Neutrophil (primary cell): Measurements from ENCODE around the gene C9.
"Not testable (repeated sequence)": the region's sequence is repeated elsewhere in the genome, so short reads cannot be mapped to it uniquely, and the experiment has no call there.

ENCODE experiments used
- H3K27ac ChIP-seq: fragments of 200-600 bp; sonication (generic); 2 replicates; pipeline ENCODE4 v1.5.1; 2016; ENCODE audit warnings: mild to moderate bottlenecking, moderate library complexity
- H3K27me3 ChIP-seq: fragments of 200-600 bp; sonication (generic); 2 replicates; pipeline ENCODE4 v1.6.0; 2016; ENCODE audit warnings: mild to moderate bottlenecking
- H3K36me3 ChIP-seq: fragments of 200-600 bp; sonication (generic); 2 replicates; pipeline ENCODE4 v1.5.1; 2017
- H3K4me1 ChIP-seq, 2 experiments: fragments of 200-600 bp in 1 of 2; sonication (generic) in 1 of 2; 1 replicate in 1 of 2; 2 replicates in 1 of 2; pipeline versions ENCODE4 v1.5.1 to v1.6.1; 2013 to 2016; ENCODE audit warnings: low read depth in 1 of 2, low read length in 1 of 2, mild to moderate bottlenecking in 1 of 2, moderate library complexity in 1 of 2; ENCODE audit not compliant: control insufficient read depth in 1 of 2, insufficient read depth in 1 of 2
- H3K4me3 ChIP-seq, 2 experiments: fragments of 200-600 bp in 1 of 2; sonication (generic) in 1 of 2; 1 replicate in 1 of 2; 2 replicates in 1 of 2; pipeline ENCODE4 v1.5.1; 2013 to 2016; ENCODE audit warnings: low read depth in 1 of 2, low read length in 1 of 2, mild to moderate bottlenecking in 1 of 2, moderate library complexity in 1 of 2
- H3K9me3 ChIP-seq: fragments of 200-600 bp; sonication (generic); 2 replicates; pipeline ENCODE4 v1.5.1; 2016
- TF ChIP-seq, protein P1 (sequence below): fragments of 200-600 bp; sonication (generic); IDR thresholded peaks from 2 replicates; pipeline ENCODE4 v1.5.1; 2016; ENCODE audit warnings: antibody characterized with exemption

The C9 gene

DNA sequence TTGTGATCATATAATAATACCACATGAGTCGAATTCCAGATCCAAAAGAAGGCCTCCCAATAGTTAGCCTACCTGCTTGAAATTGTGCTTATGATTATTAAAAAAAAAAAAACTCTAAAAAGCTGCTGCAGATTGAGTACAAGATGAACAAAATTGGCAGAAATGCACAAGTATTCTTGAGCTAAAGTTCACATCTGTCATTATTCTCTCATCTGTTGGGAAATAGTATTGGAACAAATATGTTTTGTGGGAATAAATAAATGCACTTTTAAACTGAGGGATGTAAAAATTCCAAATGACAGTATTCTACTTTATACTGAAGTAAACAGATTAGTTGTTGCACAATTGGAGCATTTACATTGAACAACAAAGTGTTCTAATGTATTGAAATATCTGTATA is 44.7 kb upstream of the C9 start:
- TF ChIP-seq, protein P1, sequence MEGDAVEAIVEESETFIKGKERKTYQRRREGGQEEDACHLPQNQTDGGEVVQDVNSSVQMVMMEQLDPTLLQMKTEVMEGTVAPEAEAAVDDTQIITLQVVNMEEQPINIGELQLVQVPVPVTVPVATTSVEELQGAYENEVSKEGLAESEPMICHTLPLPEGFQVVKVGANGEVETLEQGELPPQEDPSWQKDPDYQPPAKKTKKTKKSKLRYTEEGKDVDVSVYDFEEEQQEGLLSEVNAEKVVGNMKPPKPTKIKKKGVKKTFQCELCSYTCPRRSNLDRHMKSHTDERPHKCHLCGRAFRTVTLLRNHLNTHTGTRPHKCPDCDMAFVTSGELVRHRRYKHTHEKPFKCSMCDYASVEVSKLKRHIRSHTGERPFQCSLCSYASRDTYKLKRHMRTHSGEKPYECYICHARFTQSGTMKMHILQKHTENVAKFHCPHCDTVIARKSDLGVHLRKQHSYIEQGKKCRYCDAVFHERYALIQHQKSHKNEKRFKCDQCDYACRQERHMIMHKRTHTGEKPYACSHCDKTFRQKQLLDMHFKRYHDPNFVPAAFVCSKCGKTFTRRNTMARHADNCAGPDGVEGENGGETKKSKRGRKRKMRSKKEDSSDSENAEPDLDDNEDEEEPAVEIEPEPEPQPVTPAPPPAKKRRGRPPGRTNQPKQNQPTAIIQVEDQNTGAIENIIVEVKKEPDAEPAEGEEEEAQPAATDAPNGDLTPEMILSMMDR, result no peak
- H3K9me3 ChIP-seq, result no peaks in the 10 kb centered on the region
- no peak overlapping the region for H3K27ac ChIP-seq

DNA sequence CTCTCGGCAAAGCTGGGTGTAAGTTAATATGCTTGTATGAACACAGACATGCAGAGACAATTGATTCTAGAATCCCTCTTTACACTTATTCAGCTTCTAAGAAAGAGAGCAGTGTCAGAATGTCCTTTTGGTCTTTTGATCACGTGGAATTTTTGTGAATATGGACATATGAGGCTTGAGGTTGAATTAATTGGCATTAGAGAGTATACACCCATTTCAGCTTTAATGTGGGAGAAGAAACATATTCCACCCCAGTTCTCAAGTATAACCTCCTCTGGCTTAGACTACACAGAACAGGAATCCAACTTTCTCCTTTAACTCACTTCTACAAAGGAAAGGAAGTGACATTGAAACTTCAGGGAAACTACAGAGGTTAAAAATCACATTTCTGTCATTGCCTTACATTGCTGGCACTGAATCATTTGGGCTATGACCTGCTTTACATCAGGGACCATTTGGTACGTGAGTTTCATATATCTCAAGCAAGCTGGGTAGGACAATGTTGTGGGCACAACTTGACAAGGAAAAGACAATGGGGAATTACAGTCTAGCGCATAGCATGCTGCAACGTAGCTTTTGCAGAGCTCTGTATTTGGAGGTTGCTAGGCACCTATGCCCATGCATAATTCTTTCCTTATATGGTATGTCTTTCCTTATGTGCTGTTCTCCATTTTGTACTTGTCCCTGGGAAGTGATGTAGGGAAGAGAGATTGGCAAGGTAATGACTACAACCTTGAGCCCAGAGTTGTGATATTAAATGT is 41.0 kb upstream of the C9 start:
- Histone ChIP-seq H3K9me3 (no peaks in the 10 kb centered on the region), H3K4me3 (no peak overlapping the region), H3K27me3 (no peaks in the 10 kb centered on the region), H3K36me3 (no peaks in the 10 kb centered on the region), H3K27ac (no peak overlapping the region), H3K4me1 (no peaks in the 10 kb centered on the region)
- TF ChIP-seq, protein P1, result no peak

More for the DNA sequence above, 44.7 kb upstream of the C9 start:
- Histone ChIP-seq H3K4me1 (no peaks in the 10 kb centered on the region), H3K36me3 (no peaks in the 10 kb centered on the region), H3K4me3 (no peak overlapping the region), H3K27me3 (no peaks in the 10 kb centered on the region)

DNA sequence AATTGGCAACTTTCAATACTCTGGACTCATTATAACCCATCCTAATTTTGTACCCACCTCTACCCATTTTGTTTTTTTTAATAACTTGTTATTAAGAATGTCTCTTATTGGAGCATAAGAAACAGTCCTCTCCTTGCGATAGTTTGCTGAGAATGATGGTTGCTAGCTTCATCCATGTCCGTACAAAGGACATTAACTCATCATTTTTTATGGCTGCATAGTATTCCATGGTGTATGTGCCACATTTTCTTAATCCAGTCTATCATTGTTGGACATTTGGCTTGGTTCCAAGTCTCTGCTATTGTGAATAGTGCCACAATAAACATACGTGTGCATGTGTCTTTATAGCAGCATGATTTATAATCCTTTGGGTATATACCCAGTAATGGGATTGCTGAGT is 39.5 kb upstream of the C9 start:
- not testable (repeated sequence) for H3K9me3 ChIP-seq, H3K36me3 ChIP-seq, H3K27ac ChIP-seq, H3K4me3 ChIP-seq, H3K27me3 ChIP-seq
- peaks cover 5 to 11% of the 10 kb centered on the region in 2 experiments for H3K4me1 ChIP-seq

DNA sequence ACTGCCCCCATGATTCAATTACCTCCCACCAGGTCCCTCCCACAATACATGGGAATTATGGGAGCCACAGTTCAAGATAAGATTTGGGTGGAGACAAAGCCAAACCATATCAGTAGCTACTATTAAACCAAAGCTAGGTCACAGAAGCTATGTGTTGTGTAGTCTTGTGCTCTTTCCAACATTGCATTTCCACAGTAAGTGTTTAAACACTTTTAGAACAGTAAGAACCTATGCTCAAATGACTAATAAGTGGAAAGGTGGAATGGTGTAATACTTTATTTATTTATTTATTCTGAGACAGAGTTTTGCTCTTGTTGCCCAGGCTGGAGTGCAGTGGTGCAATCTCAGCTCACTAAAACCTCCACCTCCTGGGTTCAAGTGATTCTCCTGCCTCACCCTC is 37.8 kb upstream of the C9 start:
- H3K27ac ChIP-seq, H3K9me3 ChIP-seq, H3K4me3 ChIP-seq, H3K27me3 ChIP-seq, H3K36me3 ChIP-seq: not testable (repeated sequence)
- peaks cover 8 to 11% of the 10 kb centered on the region in 2 experiments for H3K4me1 ChIP-seq

DNA sequence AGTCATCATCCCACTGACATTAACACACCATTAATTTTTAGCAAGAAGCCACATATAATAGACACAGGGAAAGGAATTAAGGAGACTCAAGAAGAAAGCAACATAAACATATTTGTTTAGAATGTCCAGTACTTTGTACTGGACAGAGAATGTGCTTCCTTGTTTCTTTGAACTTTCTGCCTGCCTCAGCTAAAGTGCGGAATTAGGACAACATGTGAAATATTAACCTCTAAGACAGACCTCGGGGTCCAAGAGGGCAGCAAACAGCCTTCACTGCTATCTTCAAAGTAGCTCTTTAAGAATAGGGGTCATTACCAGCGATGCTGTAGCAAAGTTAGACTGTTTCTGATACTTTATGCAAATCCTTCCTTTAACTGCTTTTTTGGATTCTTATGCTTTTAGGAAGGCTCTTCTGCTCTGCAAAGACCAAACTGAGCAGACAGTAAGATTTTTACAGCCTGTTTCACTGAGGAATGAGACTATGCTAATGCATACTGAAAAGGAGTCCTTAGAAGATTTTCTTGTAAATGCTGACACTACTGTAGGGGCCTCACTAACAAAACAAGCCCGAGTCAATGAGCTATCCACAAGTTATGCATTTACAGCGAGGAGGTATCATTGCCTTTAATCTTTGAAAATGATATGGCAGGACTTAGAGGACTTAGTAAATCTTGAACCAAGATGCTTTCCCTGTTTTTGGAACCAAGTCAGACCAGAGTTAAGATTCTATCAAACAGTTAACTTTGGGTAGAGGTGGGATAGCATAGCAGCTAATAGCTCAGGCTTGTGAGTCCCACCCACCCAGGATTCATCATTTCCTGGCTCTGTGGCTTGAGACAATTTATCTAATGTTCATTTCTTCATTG is 36.7 kb upstream of the C9 start:
- TF ChIP-seq, protein P1, result no peak
- Histone ChIP-seq H3K27ac (no peak overlapping the region), H3K4me3 (no peak overlapping the region), H3K9me3 (no peaks in the 10 kb centered on the region), H3K27me3 (no peaks in the 10 kb centered on the region), H3K4me1 (peaks cover 8 to 11% of the 10 kb centered on the region in 2 experiments), H3K36me3 (no peaks in the 10 kb centered on the region)

DNA sequence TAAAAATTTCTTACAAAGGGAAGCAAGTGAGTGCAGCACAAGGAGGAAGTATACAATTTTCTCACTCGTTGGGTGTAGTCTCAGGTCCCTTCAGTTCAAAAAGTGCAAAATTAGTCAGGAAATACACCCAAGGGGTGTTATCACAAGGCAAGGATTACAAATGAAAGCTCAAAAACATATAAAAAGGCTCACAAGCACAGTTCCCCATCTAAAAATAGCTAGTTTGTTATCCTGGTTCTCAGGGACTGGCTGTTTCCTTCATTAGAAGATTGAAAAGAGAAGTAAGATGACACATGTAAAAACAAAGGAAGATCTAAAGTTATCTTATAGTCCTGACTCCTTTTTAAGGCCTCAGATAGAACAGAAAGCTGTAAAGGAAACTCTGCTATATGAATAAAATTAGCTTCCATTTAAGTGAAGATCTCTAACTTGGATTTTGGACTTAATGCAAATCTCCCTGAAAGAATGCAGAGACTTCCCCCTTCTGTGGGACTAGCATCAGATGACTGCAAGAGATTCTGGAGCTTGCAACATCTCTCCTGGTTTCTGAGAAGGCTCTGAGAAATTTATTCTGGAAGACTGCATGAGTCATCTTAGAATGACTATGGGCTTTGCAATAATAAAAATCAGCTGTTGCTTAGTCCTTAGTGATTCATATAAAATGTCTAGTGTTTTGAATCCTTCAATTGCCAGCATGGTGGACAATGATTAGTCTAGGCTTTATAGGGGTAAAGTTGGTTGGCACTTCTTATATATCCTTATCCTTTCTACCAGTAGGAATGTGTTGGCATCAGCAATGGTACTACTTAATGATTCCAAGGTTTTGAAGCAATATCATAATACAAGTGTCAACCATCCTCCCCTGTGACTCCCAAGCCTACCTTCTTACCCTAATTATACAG is 35.1 kb upstream of the C9 start:
- Histone ChIP-seq H3K36me3 (no peaks in the 10 kb centered on the region), H3K4me1 (peaks cover 8 to 11% of the 10 kb centered on the region in 2 experiments), H3K4me3 (no peak overlapping the region), H3K27ac (peak overlapping the region; percentile 51), H3K9me3 (no peaks in the 10 kb centered on the region), H3K27me3 (no peaks in the 10 kb centered on the region)
- TF ChIP-seq, protein P1, result no peak
